Measurements from ENCODE around the gene IDH2. TPM values are rescaled to one million over a fixed set of nuclear protein-coding genes. Genes with fewer than 3 reads are reported as not detected.

IDH2 gene
- total and polyA plus RNA-seq, 4 donors: 149 to 339 (median 298) TPM

GRCh38 chr15:90115783-90116182, 13.5 kb upstream of the IDH2 start:
- 98% methylated on average over 2 of the region's 2 CpGs for WGBS
- Histone ChIP-seq H3K36me3 (ENCODE audit: control insufficient read depth in 4 of 4, insufficient read depth in 3 of 4, low read depth in 1 of 4, low read length in 3 of 4) (no peaks in the 10 kb centered on the region), H3K27ac (ENCODE audit: low read depth in 1 of 2, low read length in 2 of 2) (no peak overlapping the region), H3K9me3 (ENCODE audit: control insufficient read depth in 4 of 4, low read length in 3 of 4) (peaks cover 2 to 4% (median 3%) of the 10 kb centered on the region in 4 donors), H3K27me3 (ENCODE audit: control insufficient read depth in 4 of 4, insufficient read depth in 4 of 4, low read length in 3 of 4) (no peaks in the 10 kb centered on the region), H3K9ac (ENCODE audit: low read depth in 1 of 2, low read length in 2 of 2) (no peak overlapping the region), H3K4me1 (ENCODE audit: control insufficient read depth in 4 of 4, insufficient read depth in 4 of 4, low read length in 3 of 4) (no peaks in the 10 kb centered on the region), H3K4me3 (ENCODE audit: low read depth in 1 of 3, low read length in 3 of 3) (no peak overlapping the region)
- no peak for DNase-seq (ENCODE audit: low spot score)
- no peak for TF ChIP-seq REST (IDR thresholded peaks at IDR 0.05)

- H3K27me3 ChIP-seq (ENCODE audit: control insufficient read depth in 4 of 4, insufficient read depth in 4 of 4, low read length in 3 of 4): no peaks in the 10 kb centered on the region
- H3K9ac ChIP-seq (ENCODE audit: low read depth in 1 of 2, low read length in 2 of 2): no peak overlapping the region
- no peak for DNase-seq (ENCODE audit: low spot score)
- no peaks in the 10 kb centered on the region for H3K36me3 ChIP-seq (ENCODE audit: control insufficient read depth in 4 of 4, insufficient read depth in 3 of 4, low read depth in 1 of 4, low read length in 3 of 4)
- H3K9me3 ChIP-seq (ENCODE audit: control insufficient read depth in 4 of 4, low read length in 3 of 4): peaks cover 2 to 4% (median 3%) of the 10 kb centered on the region in 4 donors
- no peak for TF ChIP-seq GABPA (IDR thresholded peaks at IDR 0.05 in 1 of 2, conservative IDR thresholded peaks at IDR 0.05 in 1 of 2)
- TF ChIP-seq HNF4G (IDR thresholded peaks at IDR 0.05): no peak
- TF ChIP-seq ATF3 (IDR thresholded peaks at IDR 0.05): no peak
- no peak for TF ChIP-seq RAD21 (IDR thresholded peaks at IDR 0.05)
- TF ChIP-seq EGR1 (IDR thresholded peaks at IDR 0.05; ENCODE audit: low read depth in 2 of 2): no peak
- TF ChIP-seq HNF4A (conservative IDR thresholded peaks at IDR 0.05): no peak
- TF ChIP-seq MAX (IDR thresholded peaks at IDR 0.05): no peak
- TF ChIP-seq REST (IDR thresholded peaks at IDR 0.05): no peak
- no peak for TF ChIP-seq FOXA2 (IDR thresholded peaks at IDR 0.05)
- no peak for TF ChIP-seq CTCF (IDR thresholded peaks at IDR 0.05; ENCODE audit: low read depth, low read length, missing input control)
- no peak for TF ChIP-seq ZBTB33 (IDR thresholded peaks at IDR 0.05)
- no peak for TF ChIP-seq FOXA1 (IDR thresholded peaks at IDR 0.05)
- TF ChIP-seq JUND (IDR thresholded peaks at IDR 0.05): no peak
- no peak for TF ChIP-seq TAF1 (conservative IDR thresholded peaks at IDR 0.05)
- no peak for TF ChIP-seq RXRA (IDR thresholded peaks at IDR 0.05)
- no peak for TF ChIP-seq NR2F2 (IDR thresholded peaks at IDR 0.05)
- TF ChIP-seq SP1 (IDR thresholded peaks at IDR 0.05): no peak
- no peak for TF ChIP-seq YY1 (IDR thresholded peaks at IDR 0.05)
- no peak overlapping the region for H3K27ac ChIP-seq (ENCODE audit: low read depth in 1 of 2, low read length in 2 of 2)
- 38% methylated on average over 2 of the region's 2 CpGs for WGBS
- H3K4me3 ChIP-seq (ENCODE audit: low read depth in 1 of 3, low read length in 3 of 3): no peak overlapping the region
- H3K4me1 ChIP-seq (ENCODE audit: control insufficient read depth in 4 of 4, insufficient read depth in 4 of 4, low read length in 3 of 4): no peaks in the 10 kb centered on the region
These were observed 12.2 kb upstream of the IDH2 start for GRCh38 chr15:90114451-90114901.

Data from liver (tissue), 9 donors.